ENCODE data around the gene TRIM6. TPM values are rescaled to one million over a fixed set of nuclear protein-coding genes. Genes with fewer than 3 reads are reported as not detected.
A peak's percentile ranks its signal among the peaks of the same experiment; 100 is the strongest.

The TRIM6 gene
- total RNA-seq, 1 experiment from 2014 or later, result 30.2 TPM

DNA sequence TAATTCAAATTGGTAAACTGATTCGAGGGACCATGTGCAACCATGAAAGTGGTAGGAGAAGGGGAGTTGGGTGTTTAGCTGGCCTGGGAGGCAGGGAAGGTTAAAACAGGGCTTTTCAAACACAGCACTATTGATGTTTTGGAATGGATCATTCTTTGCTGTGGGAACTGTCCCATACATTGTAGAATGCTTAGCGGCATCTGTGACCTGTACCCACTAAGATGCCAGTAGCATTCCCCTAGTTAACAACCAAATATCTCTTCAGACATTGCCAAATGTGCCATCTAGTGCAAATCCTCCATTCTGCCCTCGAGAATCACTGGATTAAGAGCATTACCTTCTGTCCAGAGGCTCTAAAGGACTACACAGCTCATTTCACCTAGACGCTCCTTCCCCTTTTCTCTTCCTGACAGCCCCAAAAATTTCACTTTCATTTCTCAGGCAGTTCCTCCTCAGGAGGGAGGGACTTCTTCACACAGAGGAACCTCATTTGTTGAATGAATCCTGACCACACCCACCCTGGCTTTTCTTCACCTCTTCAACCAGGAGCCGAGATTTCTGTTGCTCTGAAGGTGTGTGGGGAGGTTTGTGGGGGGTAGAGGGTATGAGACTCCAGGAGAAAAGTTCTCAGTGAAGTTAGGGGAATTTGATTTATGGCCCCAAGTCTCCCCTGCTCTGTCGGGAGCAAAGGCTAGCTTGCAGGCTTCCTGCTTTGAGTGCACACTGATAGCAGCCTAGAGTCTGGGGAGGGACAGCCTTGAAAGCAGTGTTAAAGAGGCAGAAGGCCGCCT is 28.2 kb downstream of the TRIM6 start, which contains the start of gene TRIM34:
Gene TRIM34 (plus strand): TSS at position 513 of the 791 bp plus-strand sequence. CDS start 7,331 bp downstream, outside the sequence.
- CTCF ChIA-PET, result no interaction called here
- TF ChIP-seq ATF1 (CRISPR knock-in tag; IDR thresholded peaks at IDR 0.05), result no peak
- no peak for TF ChIP-seq ZBTB43 (CRISPR knock-in tag; IDR thresholded peaks at IDR 0.05)
- no peak for TF ChIP-seq RELA (CRISPR knock-in tag; IDR thresholded peaks at IDR 0.05; ENCODE audit: borderline replicate concordance)
- no peak for TF ChIP-seq FOXP1 (CRISPR knock-in tag; IDR thresholded peaks at IDR 0.05; ENCODE audit: borderline replicate concordance)
- TF ChIP-seq ZNF263 (CRISPR knock-in tag; IDR thresholded peaks at IDR 0.05; ENCODE audit: low read depth), result no peak
- TF ChIP-seq SMAD4 (CRISPR knock-in tag; IDR thresholded peaks at IDR 0.05), result no peak
- TF ChIP-seq, protein P1, sequence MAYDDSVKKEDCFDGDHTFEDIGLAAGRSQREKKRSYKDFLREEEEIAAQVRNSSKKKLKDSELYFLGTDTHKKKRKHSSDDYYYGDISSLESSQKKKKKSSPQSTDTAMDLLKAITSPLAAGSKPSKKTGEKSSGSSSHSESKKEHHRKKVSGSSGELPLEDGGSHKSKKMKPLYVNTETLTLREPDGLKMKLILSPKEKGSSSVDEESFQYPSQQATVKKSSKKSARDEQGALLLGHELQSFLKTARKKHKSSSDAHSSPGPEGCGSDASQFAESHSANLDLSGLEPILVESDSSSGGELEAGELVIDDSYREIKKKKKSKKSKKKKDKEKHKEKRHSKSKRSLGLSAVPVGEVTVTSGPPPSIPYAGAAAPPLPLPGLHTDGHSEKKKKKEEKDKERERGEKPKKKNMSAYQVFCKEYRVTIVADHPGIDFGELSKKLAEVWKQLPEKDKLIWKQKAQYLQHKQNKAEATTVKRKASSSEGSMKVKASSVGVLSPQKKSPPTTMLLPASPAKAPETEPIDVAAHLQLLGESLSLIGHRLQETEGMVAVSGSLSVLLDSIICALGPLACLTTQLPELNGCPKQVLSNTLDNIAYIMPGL (CRISPR knock-in tag; IDR thresholded peaks at IDR 0.05), result no peak
- TF ChIP-seq ZNF671 (CRISPR knock-in tag; IDR thresholded peaks at IDR 0.05), result no peak
- TF ChIP-seq JUN (CRISPR knock-in tag; IDR thresholded peaks at IDR 0.05), result no peak
- TF ChIP-seq ETV6 (CRISPR knock-in tag; IDR thresholded peaks at IDR 0.05), result no peak
- no peak for TF ChIP-seq ZNF423 (CRISPR knock-in tag; IDR thresholded peaks at IDR 0.05)
- TF ChIP-seq, protein P2, sequence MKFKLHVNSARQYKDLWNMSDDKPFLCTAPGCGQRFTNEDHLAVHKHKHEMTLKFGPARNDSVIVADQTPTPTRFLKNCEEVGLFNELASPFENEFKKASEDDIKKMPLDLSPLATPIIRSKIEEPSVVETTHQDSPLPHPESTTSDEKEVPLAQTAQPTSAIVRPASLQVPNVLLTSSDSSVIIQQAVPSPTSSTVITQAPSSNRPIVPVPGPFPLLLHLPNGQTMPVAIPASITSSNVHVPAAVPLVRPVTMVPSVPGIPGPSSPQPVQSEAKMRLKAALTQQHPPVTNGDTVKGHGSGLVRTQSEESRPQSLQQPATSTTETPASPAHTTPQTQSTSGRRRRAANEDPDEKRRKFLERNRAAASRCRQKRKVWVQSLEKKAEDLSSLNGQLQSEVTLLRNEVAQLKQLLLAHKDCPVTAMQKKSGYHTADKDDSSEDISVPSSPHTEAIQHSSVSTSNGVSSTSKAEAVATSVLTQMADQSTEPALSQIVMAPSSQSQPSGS (CRISPR knock-in tag; IDR thresholded peaks at IDR 0.05; ENCODE audit: borderline replicate concordance, low read depth), result no peak
- no peak for TF ChIP-seq SP1 (CRISPR knock-in tag; conservative IDR thresholded peaks at IDR 0.05)
- TF ChIP-seq, protein P3, sequence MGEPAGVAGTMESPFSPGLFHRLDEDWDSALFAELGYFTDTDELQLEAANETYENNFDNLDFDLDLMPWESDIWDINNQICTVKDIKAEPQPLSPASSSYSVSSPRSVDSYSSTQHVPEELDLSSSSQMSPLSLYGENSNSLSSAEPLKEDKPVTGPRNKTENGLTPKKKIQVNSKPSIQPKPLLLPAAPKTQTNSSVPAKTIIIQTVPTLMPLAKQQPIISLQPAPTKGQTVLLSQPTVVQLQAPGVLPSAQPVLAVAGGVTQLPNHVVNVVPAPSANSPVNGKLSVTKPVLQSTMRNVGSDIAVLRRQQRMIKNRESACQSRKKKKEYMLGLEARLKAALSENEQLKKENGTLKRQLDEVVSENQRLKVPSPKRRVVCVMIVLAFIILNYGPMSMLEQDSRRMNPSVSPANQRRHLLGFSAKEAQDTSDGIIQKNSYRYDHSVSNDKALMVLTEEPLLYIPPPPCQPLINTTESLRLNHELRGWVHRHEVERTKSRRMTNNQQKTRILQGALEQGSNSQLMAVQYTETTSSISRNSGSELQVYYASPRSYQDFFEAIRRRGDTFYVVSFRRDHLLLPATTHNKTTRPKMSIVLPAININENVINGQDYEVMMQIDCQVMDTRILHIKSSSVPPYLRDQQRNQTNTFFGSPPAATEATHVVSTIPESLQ (CRISPR knock-in tag; IDR thresholded peaks at IDR 0.05), result no peak
- no peak for TF ChIP-seq USF1 (CRISPR knock-in tag; IDR thresholded peaks at IDR 0.05)
- TF ChIP-seq PRDM15 (CRISPR knock-in tag; IDR thresholded peaks at IDR 0.05), result no peak
- no peak for TF ChIP-seq ZNF416 (CRISPR knock-in tag; IDR thresholded peaks at IDR 0.05)
- H3K4me3 Mint-ChIP-seq, result peak within 1 kb of the TSS; percentile 44
- H3K27ac Mint-ChIP-seq, result no peak within 1 kb of the TSS; the same call in 1 of the 2 replicates
- POLR2A ChIA-PET, result no interaction called here
- DNase-seq (ENCODE audit: low spot score) (peak; percentile 25), ATAC-seq (peak; percentile 93)
- peaks cover 40% of the 10 kb centered on the region for H3K4me1 Mint-ChIP-seq
- 0 out of 2 replicates have a peak, but pooled peaks cover 3% of the 10 kb centered on the region for H3K9me3 Mint-ChIP-seq
- no peaks in the 10 kb centered on the region for H3K27me3 Mint-ChIP-seq (ENCODE audit: low read depth)
- no peaks in the 10 kb centered on the region for H3K36me3 Mint-ChIP-seq

Measured in WTC11 (cell line).